ENCODE data around the gene FAM219A. TPM values are rescaled to one million over a fixed set of nuclear protein-coding genes. Genes with fewer than 3 reads are reported as not detected.

Gene FAM219A
- polyA plus RNA-seq, 2 donors: 4.2 TPM

DNA sequence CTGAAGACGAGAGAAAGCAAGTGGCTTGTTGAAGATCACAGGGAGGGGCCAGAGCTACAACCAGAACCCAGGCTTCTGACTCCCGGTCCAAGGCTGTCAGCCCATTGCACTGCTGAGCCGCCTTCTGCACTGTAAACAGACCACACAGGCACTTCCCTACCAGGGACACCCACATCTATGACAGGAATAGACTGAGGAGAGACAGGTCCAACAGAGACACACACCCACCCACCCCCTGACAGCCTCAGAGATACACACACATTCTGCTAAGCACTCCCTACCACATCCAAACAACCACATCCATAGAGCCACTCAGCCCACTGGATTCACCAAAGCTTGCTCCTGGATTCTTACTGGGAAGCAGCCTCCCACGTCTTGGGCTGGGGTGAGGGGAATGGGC lies 58.6 kb downstream of the FAM219A start:
- Histone ChIP-seq H3K27me3 (ENCODE audit: control insufficient read depth in 1 of 2, insufficient read depth in 2 of 2, low read length in 2 of 2) (no peaks in the 10 kb centered on the region), H3K4me1 (ENCODE audit: control insufficient read depth in 2 of 2, insufficient read depth in 2 of 2, low read length in 1 of 2) (no peaks in the 10 kb centered on the region), H3K36me3 (ENCODE audit: control insufficient read depth in 2 of 2, insufficient read depth in 2 of 2, low read length in 1 of 2) (peaks cover 3 to 30% of the 10 kb centered on the region in 2 donors), H3K9me3 (ENCODE audit: control insufficient read depth in 2 of 2, insufficient read depth in 1 of 2, low read depth in 1 of 2, low read length in 1 of 2) (no peaks in the 10 kb centered on the region), H3K27ac (ENCODE audit: low read depth in 2 of 2, low read length in 1 of 2) (no peak overlapping the region), H3K4me3 (ENCODE audit: low read depth in 1 of 2, low read length in 2 of 2) (no peak overlapping the region)
- 84 to 86% methylated on average over 4 of the region's 4 CpGs for WGBS, 2 donors

DNA sequence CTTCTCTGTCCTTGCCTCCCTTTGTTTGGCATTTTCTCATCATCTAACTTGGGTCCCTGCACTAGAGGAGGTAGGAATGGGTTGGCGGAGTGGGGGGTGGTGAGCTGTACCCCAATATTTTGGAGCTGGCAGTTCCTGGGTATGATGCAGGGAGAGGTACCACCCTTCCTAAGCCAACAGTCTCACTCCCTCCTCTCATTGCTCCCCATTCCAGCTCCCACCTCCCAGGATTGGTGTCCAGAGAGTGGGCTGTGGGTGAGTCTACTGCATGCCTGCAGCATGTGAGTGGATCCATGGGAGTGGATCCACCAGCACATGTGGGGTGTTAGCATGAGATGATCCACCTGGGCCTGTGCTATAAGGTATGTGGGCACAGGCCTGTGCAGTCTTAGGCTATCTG lies 59.5 kb downstream of the FAM219A start:
- Histone ChIP-seq H3K4me1 (ENCODE audit: control insufficient read depth in 2 of 2, insufficient read depth in 2 of 2, low read length in 1 of 2) (no peaks in the 10 kb centered on the region), H3K36me3 (ENCODE audit: control insufficient read depth in 2 of 2, insufficient read depth in 2 of 2, low read length in 1 of 2) (peaks cover 3 to 30% of the 10 kb centered on the region in 2 donors), H3K9me3 (ENCODE audit: control insufficient read depth in 2 of 2, insufficient read depth in 1 of 2, low read depth in 1 of 2, low read length in 1 of 2) (no peaks in the 10 kb centered on the region), H3K27me3 (ENCODE audit: control insufficient read depth in 1 of 2, insufficient read depth in 2 of 2, low read length in 2 of 2) (no peaks in the 10 kb centered on the region), H3K4me3 (ENCODE audit: low read depth in 1 of 2, low read length in 2 of 2) (no peak overlapping the region), H3K27ac (ENCODE audit: low read depth in 2 of 2, low read length in 1 of 2) (no peak overlapping the region)
- 87 to 100% methylated on average over 1 of the region's 1 CpG for WGBS, 2 donors

DNA sequence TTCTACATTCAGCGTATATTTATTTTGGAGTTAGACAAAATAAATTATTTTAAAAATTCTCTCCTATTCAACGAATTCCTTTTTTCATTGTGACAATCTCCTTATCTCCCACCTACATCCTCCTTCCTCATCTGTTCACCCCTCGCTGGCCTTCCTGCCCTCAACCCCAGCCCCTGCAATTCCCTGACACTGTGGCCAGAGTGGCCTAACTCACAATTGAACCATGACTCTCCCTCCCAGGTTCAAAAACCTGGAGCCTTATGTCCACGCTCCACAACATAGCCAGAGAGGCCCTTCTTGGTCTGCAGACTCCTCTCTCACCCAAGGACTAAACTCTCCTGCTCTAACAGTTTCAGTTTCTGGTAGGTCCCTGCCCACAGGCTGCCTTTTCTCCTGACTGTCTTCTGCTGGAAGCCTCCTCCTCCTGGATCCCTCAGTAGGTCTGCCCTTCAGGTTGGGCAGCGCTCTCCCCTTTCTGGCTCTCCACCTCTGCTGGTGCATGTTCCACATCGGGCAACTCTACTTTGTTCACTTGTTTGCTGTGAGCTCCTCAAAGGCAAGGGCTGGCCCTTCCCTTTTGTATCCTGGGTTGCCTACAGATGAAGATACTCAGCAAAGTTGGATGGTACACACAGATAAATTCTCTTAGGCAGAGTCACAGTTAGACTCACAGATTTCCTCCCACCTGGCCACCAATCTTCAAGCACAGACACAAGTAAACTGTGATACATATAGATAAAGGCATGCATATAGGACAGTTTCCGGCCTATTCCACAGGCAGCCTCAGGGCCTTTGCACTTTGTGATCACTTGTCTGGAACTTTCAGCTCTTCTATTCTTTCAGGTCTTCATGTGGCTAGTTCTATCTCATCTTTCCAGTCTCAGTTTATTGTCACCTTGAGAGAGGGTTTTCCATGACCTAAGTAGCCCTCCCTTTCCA lies 61.8 kb downstream of the FAM219A start:
- 78 to 80% methylated on average over 7 of the region's 7 CpGs for WGBS, 2 donors

DNA sequence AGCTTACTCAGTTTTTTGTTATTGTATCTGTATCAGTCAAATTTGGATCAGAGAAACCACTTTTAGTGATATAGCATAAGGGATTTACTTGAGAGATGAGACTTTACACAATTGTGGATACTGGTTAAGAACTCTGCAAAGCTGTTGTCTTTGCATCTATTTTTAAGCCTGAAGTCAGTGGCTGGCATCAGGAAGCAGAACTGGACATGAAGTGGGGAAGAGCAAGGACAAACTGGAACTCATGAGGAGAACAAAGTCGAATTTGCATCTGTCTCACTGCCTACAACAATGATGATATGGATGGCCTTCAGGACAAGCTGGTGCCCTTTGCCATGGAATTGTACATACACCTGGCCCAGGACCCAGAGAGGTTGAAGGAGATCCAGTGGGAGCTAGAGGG lies 65.9 kb downstream of the FAM219A start:
- Histone ChIP-seq H3K27me3 (ENCODE audit: control insufficient read depth in 1 of 2, insufficient read depth in 2 of 2, low read length in 2 of 2) (no peaks in the 10 kb centered on the region), H3K4me3 (ENCODE audit: low read depth in 1 of 2, low read length in 2 of 2) (no peak overlapping the region), H3K9me3 (ENCODE audit: control insufficient read depth in 2 of 2, insufficient read depth in 1 of 2, low read depth in 1 of 2, low read length in 1 of 2) (no peaks in the 10 kb centered on the region), H3K27ac (ENCODE audit: low read depth in 2 of 2, low read length in 1 of 2) (no peak overlapping the region), H3K4me1 (ENCODE audit: control insufficient read depth in 2 of 2, insufficient read depth in 2 of 2, low read length in 1 of 2) (no peaks in the 10 kb centered on the region), H3K36me3 (ENCODE audit: control insufficient read depth in 2 of 2, insufficient read depth in 2 of 2, low read length in 1 of 2) (peaks cover 0 to 2% of the 10 kb centered on the region in 2 donors)
- WGBS, 2 donors: 61 to 67% methylated on average over 1 of the region's 1 CpG

More for the DNA sequence above, 61.8 kb downstream of the FAM219A start:
- Histone ChIP-seq H3K27ac (ENCODE audit: low read depth in 2 of 2, low read length in 1 of 2) (no peak overlapping the region), H3K9me3 (ENCODE audit: control insufficient read depth in 2 of 2, insufficient read depth in 1 of 2, low read depth in 1 of 2, low read length in 1 of 2) (no peaks in the 10 kb centered on the region), H3K36me3 (ENCODE audit: control insufficient read depth in 2 of 2, insufficient read depth in 2 of 2, low read length in 1 of 2) (peaks cover 3 to 22% of the 10 kb centered on the region in 2 donors), H3K4me3 (ENCODE audit: low read depth in 1 of 2, low read length in 2 of 2) (no peak overlapping the region), H3K4me1 (ENCODE audit: control insufficient read depth in 2 of 2, insufficient read depth in 2 of 2, low read length in 1 of 2) (no peaks in the 10 kb centered on the region), H3K27me3 (ENCODE audit: control insufficient read depth in 1 of 2, insufficient read depth in 2 of 2, low read length in 2 of 2) (no peaks in the 10 kb centered on the region)

DNA sequence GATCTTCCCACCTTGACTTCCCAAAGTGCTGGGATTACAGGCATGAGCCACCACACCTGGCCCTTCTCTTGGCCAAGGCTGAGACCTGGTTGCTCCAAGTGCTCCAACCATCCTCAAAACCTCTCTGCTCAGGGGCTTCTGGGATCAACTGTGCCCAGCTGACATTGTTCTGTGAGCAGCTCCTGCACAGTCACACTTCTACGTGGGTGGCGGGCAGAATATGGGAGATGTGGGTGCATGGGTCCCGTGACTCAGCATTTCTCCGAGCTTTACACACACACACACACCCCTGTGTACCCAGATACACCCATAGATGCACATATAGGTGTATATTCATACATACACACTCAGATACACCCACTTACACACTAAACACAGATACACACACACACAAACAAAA lies 71.1 kb downstream of the FAM219A start:
- no peaks in the 10 kb centered on the region for H3K36me3 ChIP-seq (ENCODE audit: control insufficient read depth in 2 of 2, insufficient read depth in 2 of 2, low read length in 1 of 2)
- no peaks in the 10 kb centered on the region for H3K9me3 ChIP-seq (ENCODE audit: control insufficient read depth in 2 of 2, insufficient read depth in 1 of 2, low read depth in 1 of 2, low read length in 1 of 2)
- no peak overlapping the region for H3K27ac ChIP-seq (ENCODE audit: low read depth in 2 of 2, low read length in 1 of 2)
- H3K27me3 ChIP-seq (ENCODE audit: control insufficient read depth in 1 of 2, insufficient read depth in 2 of 2, low read length in 2 of 2): no peaks in the 10 kb centered on the region
- no peak overlapping the region for H3K4me3 ChIP-seq (ENCODE audit: low read depth in 1 of 2, low read length in 2 of 2)
- peaks cover 0 to 2% of the 10 kb centered on the region in 2 donors for H3K4me1 ChIP-seq (ENCODE audit: control insufficient read depth in 2 of 2, insufficient read depth in 2 of 2, low read length in 1 of 2)
- WGBS, 2 donors: 85 to 87% methylated on average over 4 of the region's 4 CpGs

DNA sequence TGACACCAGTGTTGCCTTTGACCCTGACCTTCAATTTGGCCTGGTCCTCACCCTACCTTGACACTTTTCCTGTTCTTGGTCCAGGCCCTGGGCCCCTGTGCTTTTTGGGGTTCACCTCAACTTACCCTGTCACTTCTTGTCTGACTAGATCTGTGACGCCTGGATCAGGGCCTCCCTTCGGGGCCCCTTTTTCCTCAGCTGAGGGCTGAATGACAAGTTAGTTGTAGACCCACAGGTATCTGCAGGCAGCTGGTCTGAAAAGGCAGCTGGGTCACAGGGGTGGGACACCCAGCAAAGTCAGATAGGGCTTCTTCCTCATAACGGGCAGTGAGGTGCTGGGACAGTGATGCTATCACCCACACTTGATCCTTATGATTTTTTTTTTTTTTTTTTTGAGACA lies 71.7 kb downstream of the FAM219A start:
- no peak overlapping the region for H3K27ac ChIP-seq (ENCODE audit: low read depth in 2 of 2, low read length in 1 of 2)
- H3K27me3 ChIP-seq (ENCODE audit: control insufficient read depth in 1 of 2, insufficient read depth in 2 of 2, low read length in 2 of 2): no peaks in the 10 kb centered on the region
- no peak overlapping the region for H3K4me3 ChIP-seq (ENCODE audit: low read depth in 1 of 2, low read length in 2 of 2)
- H3K9me3 ChIP-seq (ENCODE audit: control insufficient read depth in 2 of 2, insufficient read depth in 1 of 2, low read depth in 1 of 2, low read length in 1 of 2): no peaks in the 10 kb centered on the region
- H3K4me1 ChIP-seq (ENCODE audit: control insufficient read depth in 2 of 2, insufficient read depth in 2 of 2, low read length in 1 of 2): peaks cover 0 to 2% of the 10 kb centered on the region in 2 donors
- WGBS, 2 donors: 87 to 94% methylated on average over 3 of the region's 3 CpGs
- no peaks in the 10 kb centered on the region for H3K36me3 ChIP-seq (ENCODE audit: control insufficient read depth in 2 of 2, insufficient read depth in 2 of 2, low read length in 1 of 2)

DNA sequence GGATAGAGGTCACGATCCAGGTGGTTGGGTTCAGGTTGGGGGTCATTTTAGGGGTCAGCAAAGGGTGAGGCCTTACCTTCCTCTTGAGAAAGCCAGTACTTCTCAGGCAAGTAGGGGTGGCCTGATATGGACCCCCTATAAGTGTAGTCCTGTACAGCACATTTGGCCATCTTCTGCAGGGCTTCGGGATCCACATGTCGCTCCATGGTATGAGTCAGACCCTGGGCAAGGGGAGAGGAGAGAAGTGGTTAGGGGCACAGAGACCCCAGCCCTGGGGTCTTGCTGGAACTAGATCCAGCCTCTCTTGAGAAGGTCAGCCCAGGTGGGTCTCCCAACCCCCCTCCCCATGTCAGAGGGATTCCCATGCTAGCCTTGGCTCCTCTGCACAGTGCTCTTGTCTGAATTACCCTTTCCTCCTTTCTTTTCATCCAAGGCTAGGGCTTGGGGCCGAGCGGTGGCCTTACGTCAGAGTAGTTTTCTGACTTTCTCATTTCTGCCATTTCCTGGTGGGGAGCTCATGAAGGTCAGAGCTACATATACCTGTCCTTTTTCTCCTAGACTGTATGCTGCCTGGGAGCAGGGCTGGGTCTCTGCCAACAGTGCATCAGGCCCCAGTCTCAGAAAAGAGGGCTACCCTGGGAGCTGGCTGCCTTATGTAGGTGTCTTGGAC lies 72.7 kb downstream of the FAM219A start:
- Histone ChIP-seq H3K4me1 (ENCODE audit: control insufficient read depth in 2 of 2, insufficient read depth in 2 of 2, low read length in 1 of 2) (peaks cover 5 to 9% of the 10 kb centered on the region in 2 donors), H3K36me3 (ENCODE audit: control insufficient read depth in 2 of 2, insufficient read depth in 2 of 2, low read length in 1 of 2) (no peaks in the 10 kb centered on the region), H3K9me3 (ENCODE audit: control insufficient read depth in 2 of 2, insufficient read depth in 1 of 2, low read depth in 1 of 2, low read length in 1 of 2) (no peaks in the 10 kb centered on the region), H3K27ac (ENCODE audit: low read depth in 2 of 2, low read length in 1 of 2) (no peak overlapping the region), H3K4me3 (ENCODE audit: low read depth in 1 of 2, low read length in 2 of 2) (no peak overlapping the region), H3K27me3 (ENCODE audit: control insufficient read depth in 1 of 2, insufficient read depth in 2 of 2, low read length in 2 of 2) (no peaks in the 10 kb centered on the region)
- 96 to 99% methylated on average over 6 of the region's 6 CpGs for WGBS, 2 donors

DNA sequence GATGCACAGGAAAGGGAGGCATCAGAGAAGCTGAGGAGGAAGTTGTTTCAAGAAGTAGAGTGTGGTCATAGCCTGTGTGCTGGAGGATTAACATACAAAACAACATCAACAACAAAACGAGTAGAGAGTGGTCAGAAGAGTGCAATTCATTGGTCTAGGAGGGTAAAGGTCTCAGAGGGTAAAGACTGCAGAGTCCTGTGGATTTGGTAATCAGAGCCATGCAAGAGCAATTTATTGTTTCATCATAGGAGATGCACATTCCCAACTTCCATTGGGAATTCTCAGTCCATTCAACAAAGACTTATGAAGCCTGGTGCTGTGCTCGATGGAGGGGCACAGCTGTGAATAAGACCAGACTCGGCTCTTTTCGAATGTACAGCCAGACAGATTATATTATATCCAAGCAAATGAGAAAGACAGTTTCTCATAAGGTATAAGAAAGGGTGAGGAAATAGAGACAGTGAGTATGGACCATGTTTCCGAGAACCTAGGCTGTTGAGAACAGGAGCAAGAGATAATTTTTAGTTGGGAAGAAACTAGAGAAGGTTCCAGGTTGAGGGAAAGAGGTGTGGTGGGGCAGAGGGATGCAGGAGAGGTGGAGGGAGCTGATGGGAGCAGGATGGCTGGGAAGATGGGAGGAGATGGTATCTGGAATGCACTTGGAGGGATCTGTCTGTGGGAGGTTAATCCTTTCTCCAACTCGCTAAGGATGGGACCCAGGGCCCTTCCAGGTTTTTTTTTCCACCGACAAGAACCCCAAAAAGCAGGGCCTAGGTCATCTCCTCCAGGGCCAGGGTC lies 73.8 kb downstream of the FAM219A start:
- Histone ChIP-seq H3K36me3 (ENCODE audit: control insufficient read depth in 2 of 2, insufficient read depth in 2 of 2, low read length in 1 of 2) (no peaks in the 10 kb centered on the region), H3K27ac (ENCODE audit: low read depth in 2 of 2, low read length in 1 of 2) (no peak overlapping the region), H3K27me3 (ENCODE audit: control insufficient read depth in 1 of 2, insufficient read depth in 2 of 2, low read length in 2 of 2) (no peaks in the 10 kb centered on the region), H3K4me3 (ENCODE audit: low read depth in 1 of 2, low read length in 2 of 2) (no peak overlapping the region), H3K4me1 (ENCODE audit: control insufficient read depth in 2 of 2, insufficient read depth in 2 of 2, low read length in 1 of 2) (peaks cover 12 to 16% of the 10 kb centered on the region in 2 donors), H3K9me3 (ENCODE audit: control insufficient read depth in 2 of 2, insufficient read depth in 1 of 2, low read depth in 1 of 2, low read length in 1 of 2) (no peaks in the 10 kb centered on the region)
- WGBS, 2 donors: 79 to 80% methylated on average over 7 of the region's 7 CpGs

DNA sequence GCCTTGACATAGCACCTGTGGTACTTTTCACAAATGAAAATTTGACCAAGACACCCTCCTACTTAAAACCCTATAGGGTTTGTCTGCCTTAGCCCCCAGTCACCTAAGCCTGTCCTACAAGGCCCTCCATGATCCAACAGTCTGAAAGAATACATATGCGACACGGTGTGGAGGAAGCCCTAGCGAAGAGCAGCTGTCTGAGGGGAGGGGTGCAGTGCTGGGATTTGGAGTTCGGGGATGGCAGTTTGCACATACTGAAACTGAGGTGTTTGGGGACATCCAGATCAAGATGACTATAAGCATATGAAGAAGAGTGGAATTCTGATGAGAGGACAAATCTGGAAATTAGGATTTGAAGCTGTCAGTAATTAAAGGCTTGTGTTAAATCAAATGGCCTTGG lies 74.5 kb downstream of the FAM219A start:
- H3K27me3 ChIP-seq (ENCODE audit: control insufficient read depth in 1 of 2, insufficient read depth in 2 of 2, low read length in 2 of 2): no peaks in the 10 kb centered on the region
- WGBS, 2 donors: 86 to 90% methylated on average over 4 of the region's 4 CpGs
- H3K36me3 ChIP-seq (ENCODE audit: control insufficient read depth in 2 of 2, insufficient read depth in 2 of 2, low read length in 1 of 2): no peaks in the 10 kb centered on the region
- no peak overlapping the region for H3K27ac ChIP-seq (ENCODE audit: low read depth in 2 of 2, low read length in 1 of 2)
- no peaks in the 10 kb centered on the region for H3K9me3 ChIP-seq (ENCODE audit: control insufficient read depth in 2 of 2, insufficient read depth in 1 of 2, low read depth in 1 of 2, low read length in 1 of 2)
- no peak overlapping the region for H3K4me3 ChIP-seq (ENCODE audit: low read depth in 1 of 2, low read length in 2 of 2)
- H3K4me1 ChIP-seq (ENCODE audit: control insufficient read depth in 2 of 2, insufficient read depth in 2 of 2, low read length in 1 of 2): peaks cover 12 to 16% of the 10 kb centered on the region in 2 donors
